NCI-H2196 treated with DMSO at 0.1 percent for 48 hours (cell line): ENCODE measurements around the gene MGLL.

Experiments
- DNase-seq: peaks from one replicate; lab custom pipeline; 2025; ENCODE audit not compliant: unreplicated experiment; lab: John Stamatoyannopoulos, UW

The MGLL gene

DNA sequence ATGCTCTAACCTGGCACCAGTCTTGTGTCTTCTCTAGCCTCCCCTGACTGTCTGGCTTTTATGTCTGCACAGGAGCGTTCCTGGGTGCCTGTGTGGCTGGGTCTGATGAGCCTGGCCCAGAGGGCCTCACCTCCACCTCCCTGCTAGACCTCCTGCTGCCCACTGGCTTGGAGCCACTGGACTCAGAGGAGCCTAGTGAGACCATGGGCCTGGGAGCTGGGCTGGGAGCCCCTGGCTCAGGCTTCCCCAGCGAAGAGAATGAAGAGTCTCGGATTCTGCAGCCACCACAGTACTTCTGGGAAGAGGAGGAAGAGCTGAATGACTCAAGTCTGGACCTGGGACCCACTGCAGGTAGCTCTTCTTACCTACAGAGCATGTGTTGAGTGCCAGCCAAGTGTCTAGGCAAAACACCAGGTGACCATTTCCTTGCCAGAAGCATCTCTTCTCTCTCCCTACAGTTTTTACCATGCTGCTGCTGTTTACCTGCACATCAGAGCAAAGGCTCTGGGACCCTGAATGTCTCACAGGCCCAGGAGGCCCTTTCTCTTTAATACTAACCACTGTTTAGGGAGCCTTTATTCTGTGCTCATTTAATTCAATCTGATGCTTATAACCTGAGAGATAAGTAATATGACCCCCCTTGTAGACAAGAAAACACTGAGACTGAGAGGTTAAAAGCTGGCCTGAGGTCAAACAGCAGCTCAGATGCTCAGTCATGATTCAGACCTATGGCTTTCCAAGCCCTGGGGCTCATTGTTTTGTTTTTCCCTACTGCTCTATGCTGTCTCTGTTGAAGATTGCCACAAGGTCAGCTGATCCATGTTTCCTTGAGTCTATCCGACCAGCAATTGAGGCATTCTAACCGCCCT is 182.9 kb downstream of the MGLL start:
- DNase-seq, result peak; percentile 91
